Measurements from ENCODE around the gene RNF144A. TPM values are rescaled to one million over a fixed set of nuclear protein-coding genes. Genes with fewer than 3 reads are reported as not detected.
A peak's percentile ranks its signal among the peaks of the same experiment; 100 is the strongest.

RNF144A gene
- total and polyA plus RNA-seq, 2 donors from 2014 or later: 4.2 to 12.3 TPM

DNA sequence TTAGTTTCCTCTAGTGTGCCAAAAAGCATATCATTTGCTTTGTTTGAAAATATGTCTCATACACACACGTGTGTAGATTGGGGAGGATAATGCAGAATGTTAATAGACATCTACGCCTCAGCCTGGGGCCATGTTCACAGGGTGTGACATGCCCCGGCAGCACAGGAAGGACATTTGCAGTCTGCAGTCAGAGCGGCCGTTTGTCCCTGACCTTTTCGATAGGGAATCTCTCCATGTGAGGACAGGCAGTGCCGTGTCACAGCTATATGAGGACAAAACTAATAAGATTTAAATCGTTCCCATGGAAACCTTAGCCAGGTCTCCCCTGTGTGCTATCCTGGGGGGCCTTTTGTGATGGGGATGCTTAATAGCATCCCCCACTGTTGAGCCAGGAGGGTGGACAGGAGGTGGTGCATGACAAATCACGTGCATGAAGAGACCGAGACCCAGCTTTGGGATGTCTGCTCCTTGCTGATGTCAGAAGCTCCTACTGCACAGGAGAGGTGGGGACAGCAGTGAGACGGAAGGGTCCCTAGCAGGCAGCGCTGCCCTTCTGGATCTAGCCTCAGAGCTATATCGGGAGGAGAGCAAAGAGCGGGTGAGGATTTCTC is 100.6 kb downstream of the RNF144A start:
- TF ChIP-seq, protein P1, sequence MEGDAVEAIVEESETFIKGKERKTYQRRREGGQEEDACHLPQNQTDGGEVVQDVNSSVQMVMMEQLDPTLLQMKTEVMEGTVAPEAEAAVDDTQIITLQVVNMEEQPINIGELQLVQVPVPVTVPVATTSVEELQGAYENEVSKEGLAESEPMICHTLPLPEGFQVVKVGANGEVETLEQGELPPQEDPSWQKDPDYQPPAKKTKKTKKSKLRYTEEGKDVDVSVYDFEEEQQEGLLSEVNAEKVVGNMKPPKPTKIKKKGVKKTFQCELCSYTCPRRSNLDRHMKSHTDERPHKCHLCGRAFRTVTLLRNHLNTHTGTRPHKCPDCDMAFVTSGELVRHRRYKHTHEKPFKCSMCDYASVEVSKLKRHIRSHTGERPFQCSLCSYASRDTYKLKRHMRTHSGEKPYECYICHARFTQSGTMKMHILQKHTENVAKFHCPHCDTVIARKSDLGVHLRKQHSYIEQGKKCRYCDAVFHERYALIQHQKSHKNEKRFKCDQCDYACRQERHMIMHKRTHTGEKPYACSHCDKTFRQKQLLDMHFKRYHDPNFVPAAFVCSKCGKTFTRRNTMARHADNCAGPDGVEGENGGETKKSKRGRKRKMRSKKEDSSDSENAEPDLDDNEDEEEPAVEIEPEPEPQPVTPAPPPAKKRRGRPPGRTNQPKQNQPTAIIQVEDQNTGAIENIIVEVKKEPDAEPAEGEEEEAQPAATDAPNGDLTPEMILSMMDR (IDR thresholded peaks at IDR 0.05; ENCODE audit: borderline replicate concordance, extremely low read depth, insufficient read depth): no peak
- H3K36me3 ChIP-seq (ENCODE audit: control insufficient read depth in 2 of 3, insufficient read depth in 3 of 3, low read length in 3 of 3): peaks cover 0 to 8% (median 0%) of the 10 kb centered on the region in 3 donors
- H3K27me3 ChIP-seq (ENCODE audit: control insufficient read depth, insufficient read depth, low read length): no peaks in the 10 kb centered on the region
- H3K4me1 ChIP-seq (ENCODE audit: control insufficient read depth in 2 of 3, insufficient read depth in 2 of 3, low read depth in 1 of 3, low read length in 3 of 3): peaks cover 4 to 22% (median 7%) of the 10 kb centered on the region in 3 donors
- peak in 1 of 5 donors; percentile 70 for DNase-seq
- FAIRE-seq: no peak
- intact Hi-C loops (cut with DNase I): no loop called here
- H3K9me3 ChIP-seq (ENCODE audit: control insufficient read depth in 2 of 3, insufficient read depth in 1 of 3, low read length in 3 of 3): no peaks in the 10 kb centered on the region
- no peak overlapping the region for H3K27ac ChIP-seq (ENCODE audit: low read depth in 2 of 2, low read length in 2 of 2)
- no peak overlapping the region for H3K4me3 ChIP-seq (ENCODE audit: low read length in 3 of 3)
- H3K9ac ChIP-seq (ENCODE audit: low read length in 3 of 3): no peak overlapping the region

DNA sequence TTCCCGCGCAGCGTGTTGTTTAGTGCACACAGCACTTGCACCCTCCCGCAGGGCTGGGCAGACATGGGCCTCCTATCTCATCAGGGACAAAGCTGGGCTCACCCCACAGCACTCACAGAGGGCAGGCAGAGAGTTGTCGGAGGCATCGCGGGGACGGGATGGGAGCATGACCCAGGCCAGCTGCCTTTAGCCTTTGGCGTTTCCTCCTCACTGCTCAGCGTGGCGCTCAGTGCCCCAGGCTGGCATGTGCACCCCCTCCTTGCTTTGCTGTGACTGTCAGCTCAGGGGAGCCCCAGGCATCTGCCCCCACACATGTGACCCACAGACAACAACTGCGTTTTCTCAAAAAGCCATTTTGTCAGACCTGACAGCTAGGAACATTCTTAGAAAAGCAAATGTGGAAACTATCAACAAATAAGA is 101.1 kb downstream of the RNF144A start:
- peak overlapping the region in 1 of 2 donors; percentile 65 for H3K27ac ChIP-seq (ENCODE audit: low read depth in 2 of 2, low read length in 2 of 2)
- peaks cover 4 to 25% (median 9%) of the 10 kb centered on the region in 3 donors for H3K4me1 ChIP-seq (ENCODE audit: control insufficient read depth in 2 of 3, insufficient read depth in 2 of 3, low read depth in 1 of 3, low read length in 3 of 3)
- H3K9ac ChIP-seq (ENCODE audit: low read length in 3 of 3): no peak overlapping the region
- H3K36me3 ChIP-seq (ENCODE audit: control insufficient read depth in 2 of 3, insufficient read depth in 3 of 3, low read length in 3 of 3): peaks cover 0 to 8% (median 0%) of the 10 kb centered on the region in 3 donors
- intact Hi-C loops (cut with DNase I): no loop called here
- no peaks in the 10 kb centered on the region for H3K27me3 ChIP-seq (ENCODE audit: control insufficient read depth, insufficient read depth, low read length)
- DNase-seq: peak in 2 of 5 donors; percentile 26 to 78
- TF ChIP-seq, protein P1 (IDR thresholded peaks at IDR 0.05; ENCODE audit: borderline replicate concordance, extremely low read depth, insufficient read depth): no peak
- H3K9me3 ChIP-seq (ENCODE audit: control insufficient read depth in 2 of 3, insufficient read depth in 1 of 3, low read length in 3 of 3): no peaks in the 10 kb centered on the region
- no peak overlapping the region for H3K4me3 ChIP-seq (ENCODE audit: low read length in 3 of 3)
- no peak for FAIRE-seq

DNA sequence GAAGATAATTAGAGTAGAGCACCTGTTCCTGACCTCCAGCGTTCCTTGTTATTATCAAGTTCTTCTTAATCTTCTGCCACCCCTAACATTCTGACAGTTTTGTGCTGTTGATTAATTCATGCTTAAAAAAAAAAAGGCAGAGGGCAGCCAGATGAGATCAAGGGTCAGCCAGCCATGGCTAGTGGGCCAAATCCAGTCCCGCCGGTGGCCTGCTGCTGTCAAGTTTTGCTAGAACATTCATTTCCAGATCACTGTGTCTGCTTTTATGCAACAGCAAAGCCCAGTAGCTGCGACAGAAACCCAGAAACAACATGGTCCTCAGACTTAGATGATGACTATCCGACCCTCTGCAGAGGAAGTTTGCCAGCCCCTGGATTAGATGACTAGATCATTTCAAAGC is 101.6 kb downstream of the RNF144A start:
- Histone ChIP-seq H3K4me1 (ENCODE audit: control insufficient read depth in 2 of 3, insufficient read depth in 2 of 3, low read depth in 1 of 3, low read length in 3 of 3) (peaks cover 4 to 25% (median 9%) of the 10 kb centered on the region in 3 donors), H3K9ac (ENCODE audit: low read length in 3 of 3) (no peak overlapping the region), H3K9me3 (ENCODE audit: control insufficient read depth in 2 of 3, insufficient read depth in 1 of 3, low read length in 3 of 3) (no peaks in the 10 kb centered on the region), H3K36me3 (ENCODE audit: control insufficient read depth in 2 of 3, insufficient read depth in 3 of 3, low read length in 3 of 3) (peaks cover 0 to 8% (median 0%) of the 10 kb centered on the region in 3 donors), H3K27ac (ENCODE audit: low read depth in 2 of 2, low read length in 2 of 2) (no peak overlapping the region), H3K27me3 (ENCODE audit: control insufficient read depth, insufficient read depth, low read length) (no peaks in the 10 kb centered on the region), H3K4me3 (ENCODE audit: low read length in 3 of 3) (no peak overlapping the region)
- peak in 1 of 5 donors; percentile 67 for DNase-seq
- no peak for FAIRE-seq
- TF ChIP-seq, protein P1 (IDR thresholded peaks at IDR 0.05; ENCODE audit: borderline replicate concordance, extremely low read depth, insufficient read depth): no peak
- intact Hi-C loops (cut with DNase I): no loop called here

All from kidney (tissue), 14 donors.